ENCODE measurements around the gene ARL1.

GRCh38 chr12:101379149-101379548 is 28.4 kb downstream of the ARL1 start:
- TF ChIP-seq CTCF (tag by site-specific recombination; IDR thresholded peaks at IDR 0.05) (no peak), BCL11A (tag by site-specific recombination; IDR thresholded peaks at IDR 0.05; ENCODE audit: low read depth) (no peak), ZNF792 (tag by site-specific recombination; IDR thresholded peaks at IDR 0.05) (no peak), REST (tag by site-specific recombination; IDR thresholded peaks at IDR 0.05) (no peak), ZNF175 (tag by site-specific recombination; IDR thresholded peaks at IDR 0.05) (no peak), ATF2 (tag by site-specific recombination; IDR thresholded peaks at IDR 0.05; ENCODE audit: low read depth) (no peak), ZNF114 (tag by site-specific recombination; IDR thresholded peaks at IDR 0.05) (no peak), ZBTB7A (tag by site-specific recombination; IDR thresholded peaks at IDR 0.05; ENCODE audit: low read depth) (no peak), SALL2 (tag by site-specific recombination; IDR thresholded peaks at IDR 0.05; ENCODE audit: borderline replicate concordance) (no peak), ZNF626 (tag by site-specific recombination; IDR thresholded peaks at IDR 0.05) (no peak), SETDB1 (IDR thresholded peaks at IDR 0.05; ENCODE audit: insufficient read length, low read length) (no peak), ZFP69B (tag by site-specific recombination; IDR thresholded peaks at IDR 0.05) (no peak)
- TF ChIP-seq, protein P1, sequence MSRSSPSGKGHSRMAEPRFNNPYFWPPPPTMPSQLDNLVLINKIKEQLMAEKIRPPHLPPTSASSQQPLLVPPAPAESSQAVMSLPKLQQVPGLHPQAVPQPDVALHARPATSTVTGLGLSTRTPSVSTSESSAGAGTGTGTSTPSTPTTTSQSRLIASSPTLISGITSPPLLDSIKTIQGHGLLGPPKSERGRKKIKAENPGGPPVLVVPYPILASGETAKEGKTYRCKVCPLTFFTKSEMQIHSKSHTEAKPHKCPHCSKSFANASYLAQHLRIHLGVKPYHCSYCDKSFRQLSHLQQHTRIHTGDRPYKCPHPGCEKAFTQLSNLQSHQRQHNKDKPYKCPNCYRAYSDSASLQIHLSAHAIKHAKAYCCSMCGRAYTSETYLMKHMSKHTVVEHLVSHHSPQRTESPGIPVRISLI (tag by site-specific recombination; IDR thresholded peaks at IDR 0.05): no peak
